Fibroblast of mammary gland (primary cell): ENCODE data around the gene FRY.

Source experiments
- DNase-seq: peaks from one replicate; pipeline ENCODE4 v3.0.0-alpha.2; 2010; ENCODE audit warnings: low read depth
- H3K4me3 ChIP-seq: 2 replicates; pipeline ENCODE4 v1.5.1; 2011; ENCODE audit warnings: low read depth, mild to moderate bottlenecking, low read length, moderate library complexity; ENCODE audit not compliant: control insufficient read depth
- TF ChIP-seq, protein P1 (sequence below): conservative IDR thresholded peaks from 2 replicates; pipeline ENCODE4 v1.5.1; 2011; ENCODE audit warnings: low read depth, low read length, inconsistent platforms; ENCODE audit not compliant: control insufficient read depth, insufficient read depth

FRY gene

GRCh38 chr13:32246468-32246867, 214.9 kb downstream of the FRY start:
- H3K4me3 ChIP-seq = no peak overlapping the region
- TF ChIP-seq, protein P1, sequence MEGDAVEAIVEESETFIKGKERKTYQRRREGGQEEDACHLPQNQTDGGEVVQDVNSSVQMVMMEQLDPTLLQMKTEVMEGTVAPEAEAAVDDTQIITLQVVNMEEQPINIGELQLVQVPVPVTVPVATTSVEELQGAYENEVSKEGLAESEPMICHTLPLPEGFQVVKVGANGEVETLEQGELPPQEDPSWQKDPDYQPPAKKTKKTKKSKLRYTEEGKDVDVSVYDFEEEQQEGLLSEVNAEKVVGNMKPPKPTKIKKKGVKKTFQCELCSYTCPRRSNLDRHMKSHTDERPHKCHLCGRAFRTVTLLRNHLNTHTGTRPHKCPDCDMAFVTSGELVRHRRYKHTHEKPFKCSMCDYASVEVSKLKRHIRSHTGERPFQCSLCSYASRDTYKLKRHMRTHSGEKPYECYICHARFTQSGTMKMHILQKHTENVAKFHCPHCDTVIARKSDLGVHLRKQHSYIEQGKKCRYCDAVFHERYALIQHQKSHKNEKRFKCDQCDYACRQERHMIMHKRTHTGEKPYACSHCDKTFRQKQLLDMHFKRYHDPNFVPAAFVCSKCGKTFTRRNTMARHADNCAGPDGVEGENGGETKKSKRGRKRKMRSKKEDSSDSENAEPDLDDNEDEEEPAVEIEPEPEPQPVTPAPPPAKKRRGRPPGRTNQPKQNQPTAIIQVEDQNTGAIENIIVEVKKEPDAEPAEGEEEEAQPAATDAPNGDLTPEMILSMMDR = peak; percentile 88
- peak; percentile 83 for DNase-seq

GRCh38 chr13:32247887-32248286, 216.3 kb downstream of the FRY start:
- no peak overlapping the region for H3K4me3 ChIP-seq
- DNase-seq = no peak
- TF ChIP-seq, protein P1 = no peak

- DNase-seq = no peak
- H3K4me3 ChIP-seq = no peak overlapping the region
- TF ChIP-seq, protein P1 = no peak
Measured at GRCh38 chr13:32248801-32249200, 217.2 kb downstream of the FRY start.

GRCh38 chr13:32252812-32253438, 221.4 kb downstream of the FRY start:
- H3K4me3 ChIP-seq = no peak overlapping the region
- no peak for DNase-seq
- TF ChIP-seq, protein P1 = no peak

DNA sequence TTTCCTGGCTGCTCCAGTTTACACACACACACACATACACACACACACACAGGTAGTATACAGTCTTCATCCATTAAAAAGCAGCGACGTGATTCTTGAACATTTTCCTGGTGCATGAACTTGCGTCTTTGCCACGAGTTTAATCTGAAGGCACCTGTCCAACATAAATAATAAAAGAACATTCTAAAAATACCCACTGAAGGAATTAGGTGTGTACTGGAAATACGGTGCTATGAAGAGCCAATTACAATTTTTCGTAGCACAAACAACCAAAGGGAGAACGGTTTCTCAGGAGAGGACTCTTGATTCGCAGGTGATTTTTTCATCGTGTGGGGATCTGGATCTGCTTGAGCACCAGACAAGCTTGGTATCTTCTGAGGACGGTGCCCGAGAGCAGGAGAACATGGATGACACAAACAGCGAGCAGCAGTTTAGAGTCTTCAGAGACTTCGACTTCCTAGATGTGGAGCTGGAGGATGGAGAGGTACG, 222.4 kb downstream of the FRY start:
- TF ChIP-seq, protein P1 = no peak
- no peak overlapping the region for H3K4me3 ChIP-seq
- DNase-seq = no peak

DNA sequence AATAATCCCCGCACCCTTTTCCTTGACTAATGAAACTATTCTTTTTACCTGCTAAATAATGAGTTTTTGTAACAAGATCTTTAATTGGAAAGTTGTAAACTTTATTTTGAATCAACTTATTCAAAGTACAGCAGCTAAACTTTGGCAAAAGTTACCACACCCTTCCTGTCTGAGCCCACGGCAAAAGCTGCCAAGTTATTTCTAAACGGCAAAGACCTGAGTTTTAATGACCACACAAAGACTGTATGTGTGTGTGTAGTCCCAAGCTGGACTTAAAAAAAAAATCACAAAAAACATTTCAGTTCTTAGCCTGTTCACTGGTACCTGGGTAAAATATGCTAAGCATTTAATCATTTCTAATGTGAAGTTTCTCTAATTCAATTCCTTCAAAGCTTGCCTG, 222.8 kb downstream of the FRY start:
- H3K4me3 ChIP-seq = no peak overlapping the region
- DNase-seq = no peak

More for the DNA sequence above, 222.8 kb downstream of the FRY start:
- TF ChIP-seq, protein P1 = no peak
